Fibroblast of lung (primary cell): ENCODE results near the gene NET1. TPM values are rescaled to one million over a fixed set of nuclear protein-coding genes. Genes with fewer than 3 reads are reported as not detected.

Experiments
- DNase-seq, 2 donors: peaks; one replicate each; pipeline versions ENCODE4 v3.0.0 to v3.0.0-alpha.2; 2010; ENCODE audit warnings: low read depth in 2 of 2
- H2AFZ ChIP-seq: 2 replicates; pipeline ENCODE4 v1.5.1; 2012; ENCODE audit warnings: low read length, control low read depth, inconsistent platforms
- H3K27ac ChIP-seq: 2 replicates; pipeline ENCODE4 v1.5.1; 2011; ENCODE audit warnings: low read length, control low read depth; ENCODE audit not compliant: insufficient read depth
- H3K27me3 ChIP-seq: 2 replicates; pipeline ENCODE4 v1.5.1; 2011; ENCODE audit warnings: mild to moderate bottlenecking, low read length; ENCODE audit not compliant: control insufficient read depth, insufficient read depth
- H3K36me3 ChIP-seq: 2 replicates; pipeline ENCODE4 v1.5.1; 2011; ENCODE audit warnings: low read length; ENCODE audit not compliant: control insufficient read depth, insufficient read depth
- H3K4me1 ChIP-seq: 2 replicates; pipeline ENCODE4 v1.5.1; 2011; ENCODE audit warnings: low read length; ENCODE audit not compliant: control insufficient read depth, insufficient read depth; ENCODE audit errors: extremely low read depth
- H3K4me2 ChIP-seq: 2 replicates; pipeline ENCODE4 v1.5.1; 2011; ENCODE audit warnings: low read length, control low read depth; ENCODE audit not compliant: insufficient read depth; ENCODE audit errors: extremely low read depth
- H3K4me3 ChIP-seq, 4 experiments: fragments of 200-600 bp in 1 of 4; sonication (generic) in 1 of 4; replicated peaks in 1 of 4; 2 replicates each; pipeline ENCODE4 v1.5.1; 2011 to 2016; ENCODE audit warnings: low read length in 4 of 4, low read depth in 3 of 4, mild to moderate bottlenecking in 3 of 4, control low read depth in 2 of 4, inconsistent platforms in 1 of 4, mixed read lengths in 1 of 4; ENCODE audit not compliant: insufficient read depth in 1 of 4; ENCODE audit errors: control extremely low read depth in 1 of 4
- H3K79me2 ChIP-seq: 2 replicates; pipeline ENCODE4 v1.5.1; 2012; ENCODE audit warnings: mild to moderate bottlenecking, low read length, inconsistent platforms; ENCODE audit not compliant: control insufficient read depth, insufficient read depth
- H3K9ac ChIP-seq: 2 replicates; pipeline ENCODE4 v1.5.1; 2011; ENCODE audit warnings: mild to moderate bottlenecking, low read length, control low read depth; ENCODE audit not compliant: insufficient read depth
- H3K9me3 ChIP-seq: 2 replicates; pipeline ENCODE4 v1.5.1; 2012; ENCODE audit warnings: low read depth, low read length; ENCODE audit not compliant: control insufficient read depth, insufficient read depth
- H4K20me1 ChIP-seq: 2 replicates; pipeline ENCODE4 v1.5.1; 2011; ENCODE audit warnings: low read length; ENCODE audit not compliant: control insufficient read depth, insufficient read depth; ENCODE audit errors: extremely low read depth
- CTCF ChIP-seq, 2 donors: IDR thresholded peaks in 1 of 2; conservative IDR thresholded peaks in 1 of 2; 1 replicate in 1 of 2; 2 replicates in 1 of 2; pipeline ENCODE4 v1.5.1; 2011 to 2012; ENCODE audit warnings: low read length in 2 of 2, control low read depth in 1 of 2, inconsistent platforms in 1 of 2, low read depth in 1 of 2, mild to moderate bottlenecking in 1 of 2
- EZH2 ChIP-seq: IDR thresholded peaks from 2 replicates; pipeline ENCODE4 v1.5.1; 2012; ENCODE audit warnings: low read length, control low read depth, mild to moderate bottlenecking; ENCODE audit errors: missing control alignments
- polyA plus RNA-seq, 2 donors: library from polyadenylated mRNA; depleted of rRNA in 1 of 2; stranded (reverse) in 1 of 2; unstranded in 1 of 2; fragments of >200 nt; gene quantifications; 2 replicates each; pipeline ENCODE4 v1.2.1, GENCODE V29; 2011 to 2012; ENCODE audit warnings: missing spikeins in 1 of 2
- total RNA-seq: library from RNA; depleted of rRNA; stranded (reverse); fragments of >200 nt; gene quantifications from 2 replicates; pipeline ENCODE4 v1.2.1, GENCODE V29; 2014

The NET1 gene
- total and polyA plus RNA-seq, 2 donors (not counting 1 experiment from before 2014, with no cell fraction given) = 7.2 to 45.4 TPM

DNA sequence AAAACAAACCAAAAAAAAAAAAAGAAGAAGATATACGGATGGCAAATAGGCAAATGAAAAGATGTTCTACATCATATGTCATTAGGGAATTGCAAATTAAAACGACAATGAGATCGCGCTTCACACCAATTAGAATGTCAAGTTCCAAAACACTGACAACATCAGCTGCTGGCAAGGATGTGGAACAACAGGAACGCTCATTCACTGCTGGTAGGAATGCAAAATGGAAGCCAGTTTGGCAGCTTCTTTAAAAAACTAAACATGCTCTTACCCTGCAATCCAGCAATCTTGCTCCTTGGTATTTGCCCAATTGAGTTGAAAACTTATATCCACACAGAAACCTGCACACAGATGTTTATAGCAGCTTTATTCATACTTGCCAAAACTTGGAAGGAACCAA, 52.2 kb downstream of the NET1 start:
- Histone ChIP-seq H3K79me2 (no peaks in the 10 kb centered on the region), H3K27me3 (no peaks in the 10 kb centered on the region), H3K4me2 (no peak overlapping the region), H3K9me3 (no peaks in the 10 kb centered on the region), H3K27ac (no peak overlapping the region), H3K4me3 (no peak overlapping the region), H3K9ac (no peak overlapping the region), H2AFZ (no peak overlapping the region), H3K36me3 (no peaks in the 10 kb centered on the region), H3K4me1 (peaks cover 6% of the 10 kb centered on the region), H4K20me1 (no peaks in the 10 kb centered on the region)
- no peak for TF ChIP-seq EZH2
- no peak for TF ChIP-seq CTCF (conservative IDR thresholded peaks at IDR 0.05 in 1 of 2, IDR thresholded peaks at IDR 0.05 in 1 of 2; ENCODE audit: low read depth in 1 of 2, low read length in 2 of 2)
- DNase-seq = no peak

- H3K79me2 ChIP-seq = no peaks in the 10 kb centered on the region
- no peak overlapping the region for H3K9ac ChIP-seq
- H4K20me1 ChIP-seq = no peaks in the 10 kb centered on the region
- peak overlapping the region; percentile 13 for H3K4me2 ChIP-seq
- peaks cover 6% of the 10 kb centered on the region for H3K4me1 ChIP-seq
- TF ChIP-seq CTCF (conservative IDR thresholded peaks at IDR 0.05 in 1 of 2, IDR thresholded peaks at IDR 0.05 in 1 of 2; ENCODE audit: low read depth in 1 of 2, low read length in 2 of 2) = no peak
- TF ChIP-seq EZH2 = no peak
- no peak for DNase-seq
- no peaks in the 10 kb centered on the region for H3K9me3 ChIP-seq
- H3K27me3 ChIP-seq = no peaks in the 10 kb centered on the region
- H3K36me3 ChIP-seq = no peaks in the 10 kb centered on the region
- no peak overlapping the region for H2AFZ ChIP-seq
- no peak overlapping the region for H3K27ac ChIP-seq
- no peak overlapping the region for H3K4me3 ChIP-seq
Observed at GRCh38 chr10:5465976-5466450, 53.7 kb downstream of the NET1 start.

DNA sequence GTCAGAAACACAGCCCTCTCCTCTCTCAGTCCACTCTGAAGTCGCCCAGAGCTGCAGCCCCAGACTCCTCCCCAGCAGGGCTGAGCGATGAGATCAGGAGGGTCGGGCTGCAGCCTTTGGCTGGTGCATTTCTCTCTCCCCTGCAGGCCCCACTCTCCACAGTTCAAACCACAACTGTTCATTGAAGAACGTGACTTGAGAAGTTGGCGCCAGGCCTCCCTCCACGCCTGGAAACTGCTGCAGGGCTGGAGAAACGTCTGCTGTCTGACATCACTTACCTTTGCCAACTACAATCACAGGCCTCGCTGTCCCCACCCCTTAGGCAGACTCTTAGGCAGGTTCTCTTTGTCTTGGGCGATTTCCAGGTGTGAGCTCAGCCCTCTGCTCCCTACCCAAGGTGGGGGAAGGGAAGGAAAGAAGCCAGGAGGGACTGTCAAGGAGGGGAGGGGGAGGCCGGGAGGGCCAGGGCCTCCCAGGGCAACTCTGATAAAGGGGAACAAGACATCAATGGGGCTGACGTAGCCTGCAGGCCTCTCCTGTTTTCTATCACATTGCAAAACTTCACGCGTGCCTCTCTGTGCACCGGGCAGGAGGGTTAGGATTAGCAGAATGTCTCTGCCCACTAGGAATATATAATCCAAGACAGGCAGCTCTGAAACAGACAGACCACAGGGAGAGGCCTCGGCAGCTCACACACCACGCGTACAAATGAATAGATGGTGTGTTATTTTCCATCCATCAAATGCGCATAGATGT, 54.3 kb downstream of the NET1 start:
- H3K36me3 ChIP-seq = no peaks in the 10 kb centered on the region
- H3K4me2 ChIP-seq = peak overlapping the region; percentile 13
- H4K20me1 ChIP-seq = no peaks in the 10 kb centered on the region
- TF ChIP-seq CTCF (conservative IDR thresholded peaks at IDR 0.05 in 1 of 2, IDR thresholded peaks at IDR 0.05 in 1 of 2; ENCODE audit: low read depth in 1 of 2, low read length in 2 of 2) = no peak
- no peak for TF ChIP-seq EZH2
- no peak overlapping the region for H3K9ac ChIP-seq
- no peaks in the 10 kb centered on the region for H3K27me3 ChIP-seq
- no peaks in the 10 kb centered on the region for H3K9me3 ChIP-seq
- DNase-seq = peak; percentile 89 to 90
- no peak overlapping the region for H3K27ac ChIP-seq
- no peak overlapping the region for H3K4me3 ChIP-seq
- H2AFZ ChIP-seq = no peak overlapping the region
- H3K79me2 ChIP-seq = no peaks in the 10 kb centered on the region
- H3K4me1 ChIP-seq = peaks cover 6% of the 10 kb centered on the region
